H1 (cell line): ENCODE results near the gene TTC36.

Source experiments
- EP300 ChIP-seq, 2 experiments: IDR thresholded peaks; 1 replicate in 1 of 2; 2 replicates in 1 of 2; pipeline ENCODE4 v1.6.1; 2011 to 2012; ENCODE audit warnings: low read depth in 2 of 2, low read length in 2 of 2, mild to moderate bottlenecking in 2 of 2, borderline replicate concordance in 1 of 2, inconsistent platforms in 1 of 2, moderate library complexity in 1 of 2
- EZH2 ChIP-seq: fragments of 200-600 bp; sonication (generic); IDR thresholded peaks from 2 replicates; pipeline ENCODE4 v1.7.1; 2012; ENCODE audit warnings: low read depth, mild to moderate bottlenecking, moderate library complexity, low read length, inconsistent platforms; ENCODE audit not compliant: severe bottlenecking
- HDAC2 ChIP-seq, 2 experiments: fragments of 300-600 bp in 1 of 2; sonication (generic) in 1 of 2; IDR thresholded peaks; 2 replicates each; pipeline ENCODE4 v1.6.1; 2011 to 2012; ENCODE audit warnings: low read depth in 2 of 2, low read length in 2 of 2, mild to moderate bottlenecking in 2 of 2, moderate library complexity in 2 of 2, borderline replicate concordance in 1 of 2, inconsistent platforms in 1 of 2
- JUN ChIP-seq: IDR thresholded peaks from 2 replicates; pipeline ENCODE4 v1.6.1; 2011; ENCODE audit warnings: low read depth, mild to moderate bottlenecking, improper control_type of control experiment, low read length
- NANOG ChIP-seq: IDR thresholded peaks from 2 replicates; pipeline ENCODE4 v1.6.1; 2011; ENCODE audit warnings: low read length, low read depth, mild to moderate bottlenecking, inconsistent platforms; ENCODE audit not compliant: insufficient read depth, poor library complexity, severe bottlenecking
- SP4 ChIP-seq: IDR thresholded peaks from 2 replicates; pipeline ENCODE4 v1.6.1; 2012; ENCODE audit warnings: low read length, inconsistent platforms
- TCF12 ChIP-seq: IDR thresholded peaks from 2 replicates; pipeline ENCODE4 v1.6.1; 2011; ENCODE audit warnings: low read depth, mild to moderate bottlenecking, low read length
- ZNF274 ChIP-seq: IDR thresholded peaks from 2 replicates; pipeline ENCODE4 v1.7.0; 2012; ENCODE audit warnings: low read length, borderline replicate concordance; ENCODE audit errors: extremely low read depth
- TF ChIP-seq, protein P1 (sequence below): IDR thresholded peaks from 2 replicates; pipeline ENCODE4 v1.6.1; 2011; ENCODE audit warnings: low read length, improper control_type of control experiment

DNA sequence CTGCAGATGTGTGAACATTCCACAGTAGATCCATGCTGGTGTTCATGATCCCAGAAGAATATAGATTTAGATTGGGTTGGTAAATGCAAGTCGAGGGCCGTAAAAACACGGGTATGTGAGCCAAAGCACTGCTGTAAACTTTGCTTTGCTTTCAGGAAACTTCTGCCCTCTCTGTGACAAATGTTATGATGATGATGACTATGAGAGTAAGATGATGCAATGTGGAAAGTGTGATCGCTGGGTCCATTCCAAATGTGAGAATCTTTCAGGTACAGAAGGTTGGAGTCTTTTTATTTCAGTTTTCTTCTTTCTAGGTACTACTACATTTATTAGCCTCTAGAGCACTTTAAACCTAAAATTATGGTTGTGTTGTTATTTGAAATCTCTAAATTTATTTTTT, 36.2 kb upstream of the TTC36 start:
- no peak for TF ChIP-seq JUN
- TF ChIP-seq EZH2, result no peak
- no peak for TF ChIP-seq NANOG
- TF ChIP-seq EP300 (IDR thresholded peaks at IDR 0.05; ENCODE audit: borderline replicate concordance in 1 of 2, low read depth in 2 of 2, low read length in 2 of 2), result no peak
- no peak for TF ChIP-seq ZNF274
- TF ChIP-seq, protein P1, sequence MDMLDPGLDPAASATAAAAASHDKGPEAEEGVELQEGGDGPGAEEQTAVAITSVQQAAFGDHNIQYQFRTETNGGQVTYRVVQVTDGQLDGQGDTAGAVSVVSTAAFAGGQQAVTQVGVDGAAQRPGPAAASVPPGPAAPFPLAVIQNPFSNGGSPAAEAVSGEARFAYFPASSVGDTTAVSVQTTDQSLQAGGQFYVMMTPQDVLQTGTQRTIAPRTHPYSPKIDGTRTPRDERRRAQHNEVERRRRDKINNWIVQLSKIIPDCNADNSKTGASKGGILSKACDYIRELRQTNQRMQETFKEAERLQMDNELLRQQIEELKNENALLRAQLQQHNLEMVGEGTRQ, result no peak
- TF ChIP-seq TCF12, result no peak
- TF ChIP-seq HDAC2 (IDR thresholded peaks at IDR 0.05; ENCODE audit: borderline replicate concordance in 1 of 2, low read depth in 2 of 2, low read length in 2 of 2), result no peak
- TF ChIP-seq SP4, result no peak
